NCI-H1092 treated with DMSO at 0.1 percent for 48 hours (cell line): ENCODE data around the gene ARID5A.

ENCODE experiments used
- DNase-seq: peaks from one replicate; lab custom pipeline; 2025; lab: John Stamatoyannopoulos, UW

The ARID5A gene

DNA sequence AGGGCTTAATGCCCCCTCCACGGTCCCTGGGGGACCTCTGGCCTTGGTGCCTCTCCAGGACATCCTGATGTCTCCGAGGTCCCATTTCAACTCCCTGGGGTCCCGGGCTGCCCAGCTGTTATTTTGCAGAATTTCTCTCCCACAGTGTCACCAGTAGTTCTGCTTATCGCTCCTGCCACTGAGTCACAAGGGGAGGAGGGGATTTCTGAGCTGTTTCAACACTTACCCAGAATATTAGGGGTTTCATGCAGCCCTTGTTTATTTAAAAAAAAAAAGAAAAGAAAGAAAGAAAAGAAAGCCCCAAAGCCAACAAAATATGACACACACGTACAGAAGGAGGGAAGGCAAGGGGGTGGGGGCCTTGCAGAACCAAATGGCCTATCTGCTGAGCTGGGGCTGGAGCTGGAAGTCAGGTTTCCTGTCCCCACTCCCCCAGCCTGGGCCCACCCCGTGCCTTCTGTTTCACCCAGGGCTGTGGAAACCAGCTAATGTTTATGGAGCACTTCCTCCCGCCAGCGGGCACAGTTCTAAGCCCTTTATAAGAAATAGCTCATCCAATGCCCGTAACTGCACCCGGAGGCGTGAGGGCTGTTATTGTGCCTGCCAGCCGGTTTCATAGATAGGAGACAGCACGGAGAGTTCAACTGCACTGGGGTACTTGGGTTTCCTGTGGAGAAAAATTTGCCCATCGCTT lies 8.4 kb upstream of the ARID5A start:
- no peak for DNase-seq

- no peak for DNase-seq
Observed at GRCh38 chr2:96528700-96529375, 7.7 kb upstream of the ARID5A start.

GRCh38 chr2:96529376-96530143 lies 7.0 kb upstream of the ARID5A start:
- DNase-seq, result no peak

- no peak for DNase-seq
Observed at GRCh38 chr2:96530144-96530430, 6.5 kb upstream of the ARID5A start.

- no peak for DNase-seq
Observed at GRCh38 chr2:96530474-96531357, 5.8 kb upstream of the ARID5A start.

GRCh38 chr2:96531366-96531765 lies 5.2 kb upstream of the ARID5A start:
- no peak for DNase-seq

DNA sequence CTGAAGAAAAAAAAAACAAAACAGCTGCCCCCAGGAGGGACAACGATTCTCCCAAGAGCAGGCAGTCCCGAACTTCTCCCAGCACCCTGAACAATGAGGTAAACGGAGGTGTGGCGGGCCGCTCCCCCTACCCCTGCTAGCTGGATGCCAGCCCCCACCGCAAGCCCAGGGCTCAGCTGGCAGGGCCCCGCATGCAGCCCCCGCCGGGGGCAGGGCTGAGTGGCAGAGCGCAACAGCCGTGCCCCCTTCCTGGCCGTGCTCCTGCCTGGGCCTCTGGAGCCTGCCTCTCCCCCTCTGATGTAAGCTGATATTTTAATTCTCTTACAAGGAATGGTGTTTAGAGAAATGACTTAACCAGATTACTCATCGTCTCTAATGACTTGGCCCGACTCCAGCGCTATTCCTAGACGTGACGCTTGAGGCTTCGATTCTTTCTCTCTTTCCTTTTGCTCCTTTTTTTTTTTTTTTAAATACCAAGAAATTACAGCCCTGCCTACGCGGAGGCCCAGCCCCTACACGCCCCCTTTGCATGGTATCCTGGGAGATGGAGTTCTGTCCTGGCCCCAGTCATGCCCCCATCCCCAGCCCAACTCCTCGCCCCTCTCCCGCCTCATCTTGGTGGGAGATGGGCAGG lies 4.6 kb upstream of the ARID5A start:
- DNase-seq, result no peak

DNA sequence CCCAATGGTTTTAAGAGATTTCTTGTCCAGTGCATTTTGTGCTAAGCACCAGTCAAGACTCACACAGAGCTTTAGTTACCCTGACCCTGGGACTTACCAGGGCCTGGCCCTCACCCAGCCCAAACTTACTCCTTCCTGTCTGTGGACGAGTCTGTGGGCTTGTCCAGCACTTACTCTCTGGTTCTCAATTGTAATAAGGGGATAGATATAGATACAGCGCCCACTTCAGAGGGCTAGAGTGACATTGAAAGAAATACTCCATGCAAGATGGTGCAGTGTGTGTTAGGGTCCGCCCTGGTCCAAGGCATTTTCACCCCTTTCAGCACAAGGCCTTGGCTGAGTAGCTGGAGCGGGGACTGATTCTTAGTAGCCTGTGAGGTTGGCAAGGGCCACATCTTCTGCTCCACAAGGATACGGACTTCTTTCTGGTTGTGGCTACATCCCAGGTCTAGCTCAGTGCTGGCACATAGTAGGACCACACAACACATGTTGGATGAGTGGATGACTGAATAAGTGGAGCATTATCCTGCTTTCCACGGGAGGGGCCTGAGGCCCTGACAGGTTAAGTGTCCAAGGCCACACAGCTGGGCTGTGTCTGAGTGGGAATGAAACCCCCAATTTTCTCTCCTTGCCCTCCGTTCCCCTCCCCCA lies 3.8 kb upstream of the ARID5A start:
- DNase-seq, result no peak

GRCh38 chr2:96533292-96534073 lies 3.1 kb upstream of the ARID5A start:
- no peak for DNase-seq

GRCh38 chr2:96534141-96534540 lies 2.4 kb upstream of the ARID5A start:
- no peak for DNase-seq

DNA sequence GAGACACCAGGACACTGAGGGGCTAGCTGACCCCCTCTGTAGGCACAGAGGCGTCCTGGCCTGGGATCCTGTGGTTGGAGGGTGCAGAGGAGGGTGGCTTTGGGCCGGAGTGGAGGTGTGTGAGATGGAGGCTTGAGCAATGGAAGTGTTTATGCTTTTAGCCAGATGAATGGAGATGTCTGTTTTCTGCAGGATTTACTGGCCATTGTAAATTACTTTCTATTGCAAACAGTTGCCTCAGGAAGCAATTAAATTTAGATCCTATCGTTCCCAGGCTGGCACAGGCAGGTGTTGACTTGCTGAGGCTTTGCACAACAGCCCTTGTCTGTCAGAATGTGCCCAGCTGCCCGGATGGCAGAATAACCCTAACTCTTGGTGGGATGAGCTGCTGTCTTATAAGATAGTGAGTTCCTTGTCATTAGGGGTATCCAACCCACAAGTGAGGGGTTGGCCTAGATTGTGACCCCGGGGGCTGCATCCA lies 1.8 kb upstream of the ARID5A start:
- DNase-seq, result no peak

DNA sequence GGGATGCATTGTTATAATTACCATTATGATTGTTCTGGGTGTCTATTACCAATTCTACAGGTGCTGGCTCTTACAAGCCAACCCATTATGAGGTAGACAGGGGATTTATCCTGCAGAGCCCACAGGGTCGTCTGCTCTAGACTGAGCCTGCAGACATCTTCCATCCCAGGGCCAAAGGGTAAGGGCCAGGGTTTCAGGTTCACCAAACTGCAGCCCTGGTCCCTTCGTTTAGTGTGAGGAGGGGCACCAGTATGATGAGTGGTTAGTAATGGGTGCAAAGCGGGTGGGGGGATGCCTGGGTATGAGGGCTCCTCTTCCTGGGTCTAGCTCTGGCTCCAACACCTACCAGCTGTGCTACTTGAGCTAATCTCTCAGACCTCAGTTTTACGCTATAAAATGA lies 1.2 kb upstream of the ARID5A start:
- no peak for DNase-seq

- no peak for DNase-seq
Observed at GRCh38 chr2:96537066-96537733, 648 bp downstream of the ARID5A start.

DNA sequence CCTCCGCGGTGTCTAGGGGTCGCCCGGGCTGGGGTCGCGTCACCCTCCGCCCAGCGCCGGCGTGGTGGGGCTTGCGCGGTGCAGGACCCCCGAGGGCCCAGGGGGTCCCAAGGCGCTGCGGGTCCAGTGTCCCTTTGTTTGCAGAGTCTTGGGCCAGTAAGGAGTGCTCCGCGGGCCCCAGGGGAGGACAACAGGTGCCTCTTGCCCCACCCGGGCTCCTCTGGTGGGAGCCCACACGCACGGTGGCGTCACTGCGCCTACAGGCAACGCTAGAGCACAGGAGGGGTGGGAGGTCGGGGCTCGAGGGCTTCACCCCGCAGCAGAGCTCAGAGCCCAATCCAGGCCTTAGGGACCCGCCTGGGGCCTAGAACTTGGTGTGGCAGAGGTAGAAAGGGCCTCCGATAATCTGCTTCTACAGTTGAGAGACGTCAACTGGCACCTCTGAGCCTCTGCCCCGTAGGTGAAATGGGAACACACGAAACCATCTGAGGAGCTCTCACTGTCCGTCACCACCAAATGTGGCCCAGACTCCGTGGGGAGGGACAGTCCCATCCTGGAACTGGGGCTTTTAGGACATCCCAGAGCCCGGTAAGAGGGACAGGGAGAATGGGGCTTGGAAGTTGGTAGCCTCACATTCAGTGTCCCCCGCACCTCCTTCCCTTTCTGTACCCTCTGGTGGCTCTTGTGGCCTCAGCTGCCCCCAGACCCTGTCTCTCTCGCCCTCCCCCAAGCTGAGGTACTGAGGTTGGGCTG lies 1.4 kb downstream of the ARID5A start:
- DNase-seq, result no peak

DNA sequence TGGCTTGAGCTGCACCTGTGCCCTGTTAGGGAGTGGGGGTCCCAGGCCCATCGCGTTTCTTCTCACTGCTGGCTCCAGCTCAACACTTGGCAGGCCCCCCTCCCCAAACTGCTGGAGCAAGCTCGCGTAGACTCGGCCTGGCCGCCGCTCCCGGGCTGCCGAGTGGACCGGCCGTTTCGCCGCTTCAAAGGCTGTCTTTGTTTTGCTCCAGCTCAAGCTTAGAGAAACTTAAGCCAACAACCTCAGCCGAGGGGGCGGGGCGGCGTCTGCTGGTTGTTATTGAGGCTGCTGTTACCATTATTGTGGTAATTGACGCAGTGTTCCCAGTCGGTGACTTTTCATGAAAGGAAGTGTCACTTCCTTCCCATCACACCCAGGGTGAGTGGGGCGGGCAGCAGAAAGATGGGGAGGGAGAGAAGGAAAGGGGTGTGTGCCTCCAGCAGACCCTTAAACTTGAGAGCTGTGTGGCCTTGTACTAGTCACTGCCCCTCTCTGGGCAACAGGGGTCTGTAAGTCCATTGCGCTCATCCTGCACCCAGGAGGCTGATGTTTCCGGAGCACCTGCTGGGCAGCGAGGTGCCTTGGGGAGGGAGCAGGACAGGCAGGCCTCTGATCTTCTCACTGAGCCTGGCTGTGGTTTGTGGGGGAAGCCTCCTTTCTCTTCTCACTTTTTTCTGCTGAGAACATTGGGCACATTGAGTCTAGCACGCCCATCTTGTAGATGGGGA lies 2.1 kb downstream of the ARID5A start:
- no peak for DNase-seq

- DNase-seq, result no peak
Observed at GRCh38 chr2:96539215-96539920, 2.8 kb downstream of the ARID5A start.

DNA sequence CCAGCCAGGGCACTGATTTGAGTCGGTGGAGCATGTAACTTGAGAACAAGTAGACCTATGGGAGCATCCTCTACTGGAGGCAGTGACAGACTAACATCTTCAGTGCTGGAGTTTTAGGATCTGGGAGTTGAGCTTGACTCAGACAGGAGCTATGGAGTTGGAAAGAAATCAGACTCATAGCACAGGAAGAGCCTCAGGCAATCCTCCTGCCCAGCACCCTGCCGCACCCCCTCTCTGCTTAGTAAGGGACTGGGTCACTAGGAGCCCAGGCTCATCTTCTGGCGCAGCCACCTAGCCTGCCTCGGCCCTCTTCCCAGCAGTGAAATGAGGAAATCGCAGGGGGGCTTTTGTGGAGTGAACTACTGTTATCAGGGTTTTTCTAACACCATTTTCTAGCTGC lies 3.6 kb downstream of the ARID5A start:
- DNase-seq, result no peak
